ACHN (cell line): Measurements from ENCODE around the gene RPRD1B.

Experiments used
- DNase-seq: peaks from one replicate; pipeline ENCODE4 v3.0.0-alpha.2; 2015
- in situ Hi-C: cut with HindIII; loops from 2 replicates; pipeline ENCODE4 v1.10.0; 2017; ENCODE audit warnings: low sequenced_read_pairs, low pct_ligation_motif_present, low pct_unique_long_range_greater_than_20kb

The RPRD1B gene

GRCh38 chr20:38111366-38112232 is 78.1 kb downstream of the RPRD1B start:
- in situ Hi-C loops, result no loop called here
- no peak for DNase-seq

DNA sequence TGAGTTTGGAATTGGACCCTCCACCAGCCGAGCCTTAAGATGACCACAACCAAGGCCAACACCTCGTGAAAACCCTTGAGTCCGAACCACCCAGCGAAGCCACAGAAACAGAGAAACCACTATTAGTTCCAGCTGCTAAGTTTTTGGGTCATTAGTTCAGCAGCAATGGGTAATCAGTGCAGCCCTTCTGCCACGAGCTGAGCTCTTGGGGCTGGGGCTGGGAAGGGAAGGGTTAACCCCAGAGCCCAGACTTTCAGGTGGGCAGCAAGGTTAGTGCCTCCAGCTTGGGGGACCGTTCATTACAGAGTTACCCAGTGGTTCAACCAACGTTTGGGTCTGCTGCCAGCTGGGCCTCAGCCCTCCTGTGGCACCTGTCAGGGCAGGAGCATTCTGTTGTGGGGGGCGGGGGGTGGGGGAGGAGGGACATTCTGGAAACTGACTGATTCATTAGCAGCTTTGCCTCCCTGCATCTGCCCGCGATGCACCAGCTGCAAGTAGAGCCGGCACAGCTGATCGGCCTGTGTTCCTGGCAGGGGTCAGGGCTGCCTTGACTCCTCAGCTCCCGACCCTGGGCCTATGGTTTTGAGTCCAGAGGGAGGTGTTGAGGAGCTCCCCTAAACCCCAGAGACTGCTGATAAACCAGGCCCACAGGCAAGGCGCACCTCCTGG is 78.8 kb downstream of the RPRD1B start:
- in situ Hi-C loops, result no loop called here
- no peak for DNase-seq

GRCh38 chr20:38112930-38113294 is 79.4 kb downstream of the RPRD1B start:
- in situ Hi-C loops, result no loop called here
- no peak for DNase-seq

- in situ Hi-C loops, result no loop called here
- DNase-seq, result peak; percentile 47
Measured at GRCh38 chr20:38113401-38114325, 80.1 kb downstream of the RPRD1B start.

GRCh38 chr20:38114353-38114791 is 80.8 kb downstream of the RPRD1B start:
- DNase-seq, result no peak

DNA sequence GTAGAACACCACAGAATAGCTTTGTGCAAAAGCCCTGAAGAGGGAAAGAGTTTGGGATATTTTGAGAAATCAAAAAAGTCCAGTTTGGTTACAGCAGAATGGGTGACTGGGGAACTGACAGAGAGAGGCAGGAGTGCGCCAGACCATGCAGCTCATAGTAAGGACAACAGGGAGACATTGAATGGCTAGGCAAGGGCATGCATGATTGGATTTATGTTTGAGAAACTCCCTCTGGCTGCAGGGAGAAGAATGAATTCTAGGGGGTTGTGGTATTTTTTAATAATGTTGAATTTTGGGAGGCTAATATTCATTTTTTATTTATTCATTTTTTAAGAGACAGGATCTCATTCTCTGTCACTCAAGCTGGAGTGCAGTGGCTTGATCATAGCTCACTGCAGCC is 81.7 kb downstream of the RPRD1B start:
- peak; percentile 41 for DNase-seq

More at GRCh38 chr20:38114353-38114791, 80.8 kb downstream of the RPRD1B start:
- in situ Hi-C loops, result no loop called here

GRCh38 chr20:38115896-38116295 is 82.3 kb downstream of the RPRD1B start:
- no peak for DNase-seq
- in situ Hi-C loops, result no loop called here

More for the DNA sequence above, 81.7 kb downstream of the RPRD1B start:
- in situ Hi-C loops, result no loop called here

DNA sequence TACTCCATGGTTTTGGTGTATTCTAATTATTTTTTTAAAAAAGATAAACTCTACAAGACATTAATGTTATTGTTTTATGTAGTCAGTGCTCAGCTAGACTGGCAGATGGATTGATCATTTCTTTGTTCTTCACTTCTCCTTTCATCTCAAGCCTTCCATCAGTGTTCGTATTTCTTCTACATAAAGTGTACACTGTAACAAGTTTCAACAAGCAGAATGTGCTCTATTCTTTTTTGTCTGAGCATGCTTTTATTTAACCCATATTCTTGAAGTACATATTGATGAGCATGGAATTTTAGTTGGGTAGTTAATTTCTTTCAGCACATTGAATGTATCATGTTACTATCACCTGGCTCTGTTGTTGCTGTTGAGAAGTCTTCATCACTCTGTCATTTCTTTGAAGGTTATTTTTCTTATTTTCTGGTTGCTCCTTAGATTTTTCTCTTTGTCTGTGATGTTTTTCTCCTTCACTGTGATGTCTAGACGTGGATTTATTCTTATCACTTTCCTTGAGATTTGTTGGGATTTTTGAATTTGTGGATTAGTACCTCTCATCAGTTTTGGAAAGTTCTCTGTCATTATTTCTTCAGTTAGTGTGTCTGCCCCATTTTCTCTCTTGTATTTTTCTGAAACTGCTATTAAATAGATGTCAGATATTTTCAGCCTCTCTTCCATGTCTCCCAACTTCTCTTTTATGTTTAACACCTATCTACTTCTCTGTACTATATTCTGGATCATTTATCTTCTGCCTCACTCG is 83.0 kb downstream of the RPRD1B start:
- DNase-seq, result no peak
- in situ Hi-C loops, result no loop called here

GRCh38 chr20:38117205-38117604 is 83.7 kb downstream of the RPRD1B start:
- DNase-seq, result no peak
- in situ Hi-C loops, result no loop called here

DNA sequence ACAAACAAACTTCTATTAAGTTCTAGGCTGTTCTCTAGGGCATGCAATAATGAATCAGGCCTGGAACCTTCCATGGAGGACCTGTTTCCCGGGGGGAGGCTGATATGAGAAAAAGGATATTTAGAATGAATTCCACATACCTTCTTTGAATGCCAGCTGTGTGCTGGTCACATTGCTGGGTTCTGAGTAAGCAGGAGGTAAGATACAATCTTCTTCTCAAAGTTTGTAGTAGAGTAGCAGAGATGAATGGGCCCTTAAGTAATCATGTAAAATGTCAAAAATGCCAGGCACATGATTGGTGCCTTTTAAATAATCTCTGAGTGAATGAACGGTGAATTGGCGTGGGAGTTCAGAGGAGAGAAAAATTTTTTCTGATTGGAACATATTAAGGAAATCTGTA is 84.1 kb downstream of the RPRD1B start:
- peak; percentile 35 for DNase-seq
- in situ Hi-C loops, result no loop called here

DNA sequence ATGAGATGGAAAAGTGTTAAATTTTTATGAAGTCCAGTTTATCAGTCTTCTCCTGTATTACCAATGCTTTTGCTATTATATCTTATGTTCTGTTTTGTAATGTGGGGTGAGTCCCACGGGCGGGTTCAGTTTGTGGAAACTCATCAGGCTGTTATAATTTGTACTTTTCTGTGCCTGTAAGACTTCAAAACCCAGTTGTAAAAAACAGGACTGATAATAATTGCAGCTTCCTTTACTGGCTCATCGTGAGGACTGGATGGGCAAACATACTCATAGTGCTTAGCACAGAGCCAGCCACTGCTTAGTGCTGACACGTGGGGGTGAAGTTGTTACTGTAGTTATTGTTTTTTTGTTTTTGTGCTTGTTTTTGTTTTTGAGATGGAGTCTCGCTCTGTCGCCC is 85.9 kb downstream of the RPRD1B start:
- no peak for DNase-seq
- in situ Hi-C loops, result no loop called here

DNA sequence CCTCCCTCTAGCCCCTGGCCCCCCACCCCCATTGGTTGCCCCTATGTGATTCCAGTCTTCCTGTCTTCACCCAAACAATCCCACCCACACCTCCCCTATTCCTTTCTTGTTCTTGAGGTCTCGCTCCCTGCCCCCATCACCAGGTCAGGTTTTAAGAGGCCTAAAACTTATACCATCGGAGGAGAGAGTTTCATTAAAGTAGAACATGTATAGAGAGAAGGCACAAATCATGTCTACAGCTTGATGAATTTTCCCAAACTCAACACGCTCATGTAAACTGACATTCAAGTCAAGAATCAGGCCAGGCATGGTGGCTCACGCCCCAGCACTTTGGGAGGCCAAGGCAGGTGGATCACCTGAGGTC is 87.1 kb downstream of the RPRD1B start:
- no peak for DNase-seq
- in situ Hi-C loops, result no loop called here

DNA sequence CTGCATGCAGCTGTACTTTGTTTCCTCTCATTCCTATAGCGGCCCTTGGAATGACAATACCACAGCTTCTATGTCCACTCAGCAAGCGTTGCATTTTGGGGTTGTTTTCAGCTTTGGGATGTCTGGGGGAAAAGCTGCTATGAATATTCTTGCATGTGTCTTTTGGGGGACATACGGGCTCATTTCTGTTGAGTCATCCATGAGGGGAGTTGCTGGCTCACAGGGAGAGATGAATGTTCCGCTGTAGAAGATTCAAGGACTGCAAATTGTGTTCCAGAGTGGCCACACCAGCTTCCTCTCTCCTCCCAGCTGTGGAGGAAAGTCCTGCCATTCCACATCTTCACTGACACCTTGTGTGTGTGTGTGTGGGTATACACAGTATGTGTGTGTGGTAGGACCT is 88.2 kb downstream of the RPRD1B start:
- in situ Hi-C loops, result no loop called here
- DNase-seq, result no peak

DNA sequence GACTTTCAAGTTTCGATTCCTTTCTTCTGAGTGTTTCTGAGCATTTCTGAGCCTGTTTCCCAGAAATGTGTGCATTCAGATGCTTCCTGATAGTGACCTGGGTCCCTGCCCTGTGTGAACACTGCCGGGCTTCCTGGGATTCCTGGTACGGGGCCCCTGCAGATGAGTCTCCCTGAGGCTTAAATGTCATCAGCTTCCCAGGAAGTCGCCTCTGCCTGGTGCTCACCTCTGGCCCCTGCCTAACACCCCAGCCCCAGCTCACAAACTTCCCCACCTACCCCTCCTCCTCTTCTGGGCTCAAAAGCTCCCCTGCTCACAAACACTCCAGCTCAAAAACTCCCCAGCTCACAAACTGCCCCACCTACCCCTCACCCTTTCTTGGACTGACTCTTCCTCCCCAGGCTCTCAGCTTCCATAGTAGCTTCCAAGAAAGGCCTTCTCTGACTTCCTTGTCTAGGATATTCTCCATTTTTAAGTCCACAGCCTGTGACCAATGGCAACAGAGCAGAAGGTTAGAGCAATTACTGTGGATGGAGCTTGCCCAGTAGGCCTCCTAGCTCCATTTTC is 89.6 kb downstream of the RPRD1B start:
- DNase-seq, result no peak

GRCh38 chr20:38125157-38126056 is 91.9 kb downstream of the RPRD1B start:
- DNase-seq, result no peak
- in situ Hi-C loops, result no loop called here

More for the DNA sequence above, 89.6 kb downstream of the RPRD1B start:
- in situ Hi-C loops, result no loop called here

DNA sequence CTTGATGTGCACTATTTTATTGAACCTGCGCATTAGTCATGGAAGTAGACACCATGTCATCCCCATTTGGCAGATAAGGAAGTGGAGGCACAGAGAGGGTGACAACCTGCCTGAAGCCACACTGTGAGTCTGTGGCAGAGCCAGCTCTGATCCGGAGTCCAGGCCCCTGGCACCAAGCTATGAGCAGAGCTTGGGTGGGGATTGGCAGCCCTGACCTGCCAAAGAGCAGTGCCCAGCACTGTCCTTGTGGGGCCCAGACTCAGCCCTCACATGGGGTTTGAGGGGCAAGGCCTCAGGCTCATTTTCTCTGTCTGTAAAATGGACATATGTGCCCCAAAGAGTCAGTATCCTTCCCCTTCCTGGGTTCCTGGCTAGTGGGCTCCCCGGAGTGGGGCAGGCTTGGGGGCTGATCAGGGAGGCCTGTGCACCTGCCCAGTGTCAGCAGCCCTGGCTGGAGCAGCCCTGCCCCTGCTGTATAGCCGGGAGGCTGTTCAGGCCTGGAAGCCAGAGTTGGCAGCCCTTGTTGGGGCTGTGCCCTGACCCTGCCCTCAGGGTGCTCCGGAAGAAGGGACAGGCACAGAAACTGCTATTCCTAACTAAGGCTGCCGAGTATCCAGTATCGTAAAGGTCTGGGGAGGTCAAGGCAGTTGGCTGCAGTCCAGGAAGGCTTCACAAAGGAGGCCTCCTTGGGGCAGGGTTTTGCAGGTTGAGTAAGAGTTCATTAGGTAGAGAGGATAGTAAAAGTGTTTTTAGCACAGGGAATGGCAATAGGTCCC is 92.8 kb downstream of the RPRD1B start:
- in situ Hi-C loops, result no loop called here

More for the DNA sequence above, 92.8 kb downstream of the RPRD1B start:
- peak; percentile 34 for DNase-seq
